T-helper 2 cell treated with Interferon-gamma antibody and Interleukin-4, amounts not matched to agents 100 ng/mL and 5 ng/mL, for 36 hours (primary cell): ENCODE data around the gene THRB. TPM values are rescaled to one million over a fixed set of nuclear protein-coding genes. Genes with fewer than 3 reads are reported as not detected.

Experiments
- intact Hi-C: fragments of 100-400 bp; cut with micrococcal nuclease; formaldehyde crosslinking; loops from one replicate; pipeline ENCODE4 v1.15.1; 2023
- total RNA-seq: library from RNA; stranded (reverse); gene quantifications from 2 replicates; pipeline ENCODE4 v1.2.3, GENCODE V29; 2022

THRB gene
- total RNA-seq, 1 donor from 2014 or later: not detected

- intact Hi-C loops: no loop called here
Measured at GRCh38 chr3:24315971-24316370, 178.7 kb downstream of the THRB start.

GRCh38 chr3:24315356-24315755 lies 179.3 kb downstream of the THRB start:
- intact Hi-C loops: no loop called here

DNA sequence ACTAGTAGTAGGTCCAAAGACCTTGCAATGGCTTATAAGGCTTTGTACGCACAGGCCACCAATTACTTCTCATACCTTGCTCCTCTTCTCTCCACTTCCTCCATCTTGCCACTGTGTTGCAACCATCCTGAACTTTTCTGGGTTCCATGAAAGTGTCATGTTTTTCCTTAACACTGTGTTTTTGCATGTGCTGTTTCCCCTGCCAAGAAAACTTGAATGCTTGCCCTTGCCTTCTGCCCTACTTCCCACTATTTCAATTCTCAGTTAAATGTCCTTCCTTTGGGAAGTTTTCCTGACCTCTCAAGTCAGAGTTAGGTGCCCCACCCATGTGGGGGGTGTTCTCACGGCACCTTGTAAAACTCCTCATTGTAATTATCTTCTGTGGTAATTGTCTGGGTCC lies 182.8 kb downstream of the THRB start:
- intact Hi-C loops: no loop called here

DNA sequence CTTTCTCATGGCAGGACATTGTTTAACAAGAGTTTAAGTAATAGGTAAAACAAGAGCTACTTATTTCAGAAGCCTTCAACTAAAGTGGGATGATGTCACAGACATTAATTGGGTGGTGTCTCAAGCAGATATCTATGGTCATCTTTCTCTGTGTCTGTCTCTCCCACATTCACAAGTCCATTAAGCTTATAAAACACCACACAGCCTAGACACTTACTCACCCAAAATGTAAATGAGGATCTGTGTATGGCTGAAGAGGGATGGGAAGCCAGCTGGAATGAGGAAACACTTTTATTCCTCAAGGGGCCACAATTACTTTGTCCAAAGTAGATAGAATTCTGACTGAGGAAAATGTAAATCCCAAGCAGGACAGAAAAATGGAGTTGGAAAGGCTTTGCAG lies 183.8 kb downstream of the THRB start:
- intact Hi-C loops: no loop called here

DNA sequence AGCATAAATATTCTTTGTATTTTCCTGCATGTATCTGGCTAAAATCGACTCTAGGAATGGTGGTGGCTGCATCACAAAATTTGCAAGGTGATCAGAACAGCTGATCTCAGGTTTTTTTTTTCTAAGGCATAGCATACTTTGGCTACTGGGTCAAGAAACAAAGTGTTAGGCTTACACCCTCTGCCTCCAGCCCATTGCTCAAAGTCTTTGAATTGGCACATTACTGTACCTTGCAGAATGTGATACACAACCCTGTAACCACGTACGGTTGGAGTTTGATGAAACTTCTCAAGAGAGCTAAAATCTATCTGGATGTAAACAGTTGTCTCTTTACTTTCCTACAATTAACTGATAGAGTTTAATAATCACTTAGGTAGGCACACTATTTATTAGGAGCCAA lies 188.1 kb downstream of the THRB start:
- intact Hi-C loops: no loop called here

- intact Hi-C loops: no loop called here
Measured at GRCh38 chr3:24305795-24306467, 188.7 kb downstream of the THRB start.

DNA sequence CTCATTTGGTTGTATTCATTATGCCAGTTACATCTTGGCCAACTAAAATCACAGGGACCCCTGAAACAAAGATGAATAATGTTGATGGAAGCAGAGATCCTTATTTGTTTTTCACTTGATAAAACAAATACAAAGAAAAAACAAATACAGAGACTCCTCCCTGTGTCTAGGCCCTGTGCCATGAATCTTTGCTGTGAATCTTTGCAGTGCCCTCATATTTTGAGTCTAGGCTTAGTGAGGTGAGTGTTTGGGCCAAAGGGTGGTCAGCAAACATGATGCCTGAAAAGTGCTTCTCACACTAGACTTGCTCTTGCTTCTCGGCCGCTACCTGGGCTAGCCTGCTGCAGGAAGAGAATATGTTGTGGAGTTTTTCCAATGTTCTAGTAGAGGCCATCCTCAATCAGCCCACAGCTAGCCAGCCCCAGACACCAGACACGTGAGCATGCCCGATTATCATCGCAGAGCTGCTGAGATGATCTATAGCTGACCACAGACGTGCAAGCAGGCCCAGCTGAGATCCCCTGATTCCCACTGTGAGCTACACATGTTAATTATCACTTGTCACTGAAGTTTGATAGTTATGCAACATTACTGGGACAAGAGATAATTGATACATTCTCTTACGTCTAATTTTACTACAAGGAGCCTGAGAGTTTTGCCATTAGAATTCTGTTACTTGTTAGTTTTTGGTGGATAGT lies 191.4 kb downstream of the THRB start:
- intact Hi-C loops: no loop called here

- intact Hi-C loops: no loop called here
Measured at GRCh38 chr3:24302396-24302795, 192.3 kb downstream of the THRB start.

DNA sequence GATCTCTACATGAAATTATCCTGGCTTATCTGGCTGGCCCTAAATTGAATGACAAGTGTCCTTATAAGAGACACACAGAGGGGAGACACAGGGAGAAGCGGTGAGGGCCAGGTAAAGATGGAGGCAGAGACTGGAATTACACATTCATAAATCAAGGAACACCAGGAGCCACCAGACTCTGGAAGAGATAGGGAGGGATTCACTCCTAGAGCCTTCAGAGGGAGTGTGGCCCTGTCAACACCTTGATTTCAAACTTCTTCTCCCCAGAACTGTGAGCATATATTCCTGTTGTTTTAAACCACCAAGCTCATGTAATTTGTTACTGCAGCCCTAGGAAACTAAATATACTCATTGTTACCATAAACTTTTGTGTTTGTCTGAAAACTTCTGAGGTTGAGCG lies 193.7 kb downstream of the THRB start:
- intact Hi-C loops: no loop called here

DNA sequence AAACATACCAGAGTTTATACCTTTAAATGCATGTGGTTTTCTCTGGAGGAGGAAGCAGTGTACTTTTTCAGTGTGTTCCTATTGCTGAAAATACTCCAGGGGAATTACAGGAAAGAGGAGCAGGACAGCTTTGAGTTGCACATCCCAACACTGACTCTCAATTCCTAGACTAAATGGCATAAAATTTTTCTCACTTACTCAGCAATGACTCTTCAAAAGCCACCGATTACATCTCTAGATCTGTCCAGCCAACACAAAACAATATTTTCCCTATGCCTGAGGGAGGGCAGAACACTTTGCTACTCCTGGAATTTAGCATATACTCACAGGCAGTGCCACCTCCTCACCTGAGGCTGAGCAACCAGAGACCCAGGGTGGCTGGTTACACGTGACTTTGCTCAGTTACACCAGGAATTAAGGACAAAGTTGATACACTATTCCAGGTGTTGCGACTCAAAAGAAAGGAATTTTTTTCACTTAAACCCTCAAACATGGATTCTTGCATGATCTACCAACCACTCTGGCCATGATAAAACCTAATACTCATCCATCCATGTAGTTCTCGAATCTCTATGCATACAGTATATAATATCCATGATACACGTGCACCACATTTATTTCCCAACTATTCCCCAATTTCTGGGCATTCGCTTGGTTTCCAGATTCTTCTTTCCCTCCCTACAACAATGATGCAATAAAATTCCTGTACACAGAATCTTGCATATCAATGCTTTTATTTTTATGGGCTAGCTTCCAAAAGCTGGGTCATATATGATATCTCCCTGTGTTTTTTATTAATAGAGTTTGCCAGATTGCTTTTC lies 194.6 kb downstream of the THRB start:
- intact Hi-C loops: no loop called here

DNA sequence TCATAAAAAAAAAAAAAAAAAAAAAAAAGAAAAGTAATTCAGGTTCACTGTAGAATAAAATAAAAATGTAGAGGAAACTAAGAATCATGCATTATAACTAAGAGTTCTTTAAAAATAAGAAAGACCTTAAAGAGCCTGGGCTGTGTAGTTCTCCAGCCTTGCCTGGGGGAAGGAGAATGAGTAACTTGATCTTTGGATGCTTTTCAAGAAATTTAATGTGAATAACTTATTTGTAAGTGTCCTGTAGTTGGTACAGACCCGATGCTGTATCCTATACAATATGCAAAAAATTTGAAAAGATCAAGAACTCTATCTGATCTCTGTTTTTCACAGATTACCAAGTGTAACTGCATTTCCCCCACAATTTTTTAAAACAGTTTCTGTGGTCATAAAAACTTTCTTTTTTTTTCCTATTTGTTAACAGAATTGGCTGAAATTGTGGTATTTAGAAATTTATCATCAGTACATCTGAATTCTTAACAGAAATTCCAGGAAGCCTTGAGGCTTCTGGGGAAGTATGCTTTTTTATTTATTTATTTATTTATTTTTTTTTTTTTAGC lies 195.3 kb downstream of the THRB start:
- intact Hi-C loops: no loop called here

GRCh38 chr3:24296441-24297205 lies 198.0 kb downstream of the THRB start:
- intact Hi-C loops: no loop called here

GRCh38 chr3:24294150-24294549 lies 200.5 kb downstream of the THRB start:
- intact Hi-C loops: no loop called here

DNA sequence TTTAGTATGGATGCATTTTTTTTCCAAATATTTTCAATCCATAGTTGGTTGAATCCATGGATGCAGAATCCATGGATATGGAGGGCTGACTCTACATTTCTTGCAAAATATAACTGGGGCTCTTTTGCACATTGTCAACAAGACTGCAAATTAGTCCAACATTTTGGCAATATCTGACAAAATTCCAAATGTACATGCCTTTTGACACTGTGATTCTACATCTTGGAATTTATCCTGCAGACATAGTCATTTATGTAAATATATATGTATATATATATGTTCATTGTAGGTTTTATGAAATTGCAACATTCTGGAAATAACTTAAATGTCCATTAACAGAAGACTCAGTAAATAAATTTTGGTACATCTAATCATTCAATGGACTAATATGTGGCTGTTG lies 203.0 kb downstream of the THRB start:
- intact Hi-C loops: no loop called here

DNA sequence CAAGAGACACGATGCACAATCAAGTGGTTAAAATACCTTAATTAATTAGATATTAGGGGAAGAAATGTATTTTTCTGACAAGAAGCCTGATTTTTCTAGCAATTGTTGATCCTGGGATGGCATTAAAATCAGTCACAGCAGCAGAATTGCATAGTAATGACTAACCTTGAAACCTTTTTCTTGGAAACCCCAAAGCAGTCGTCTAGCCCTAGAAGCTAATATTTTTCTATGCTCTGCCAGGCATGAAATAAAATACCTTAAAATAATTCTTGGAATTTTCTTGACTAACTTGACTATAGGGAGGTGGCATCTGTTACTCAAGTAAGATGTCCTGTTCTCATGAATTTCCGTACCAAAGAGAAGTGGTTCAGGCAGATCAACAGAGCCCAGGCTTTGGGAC lies 204.1 kb downstream of the THRB start:
- intact Hi-C loops: no loop called here

DNA sequence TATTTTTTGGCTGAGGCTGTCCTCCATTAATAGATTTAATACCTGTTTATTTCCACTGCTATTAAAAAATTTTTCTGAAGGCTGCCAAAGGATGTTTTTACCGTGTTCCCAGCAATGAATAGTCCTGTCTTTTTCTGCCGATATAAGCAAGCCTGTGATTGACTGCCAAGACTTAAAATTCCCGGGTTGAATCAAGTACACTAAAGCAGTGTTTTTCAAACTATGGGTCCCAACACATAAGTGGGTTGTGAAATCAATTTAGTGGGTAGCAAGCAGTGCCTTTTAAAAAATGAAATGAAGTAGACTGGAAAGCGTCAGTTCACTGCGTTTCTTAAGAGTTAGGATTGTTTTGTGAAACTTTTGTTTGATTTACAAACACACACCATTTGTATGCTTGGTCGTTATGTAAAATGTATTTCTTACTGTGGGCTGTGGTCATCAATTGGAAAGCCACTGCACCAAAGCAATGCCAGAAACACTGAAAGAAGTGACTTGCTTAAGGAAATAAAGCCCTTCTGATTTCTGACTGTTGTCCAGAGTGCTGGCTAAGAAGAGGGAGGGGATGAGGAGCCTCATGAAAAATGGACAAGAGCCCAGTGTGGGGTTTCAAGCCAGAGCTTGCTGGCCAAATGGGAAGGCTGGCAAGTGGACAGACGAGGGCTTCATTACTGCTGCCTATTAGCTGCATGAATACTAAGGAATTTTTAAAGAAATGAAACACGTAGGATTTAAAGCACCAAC lies 206.0 kb downstream of the THRB start:
- intact Hi-C loops: no loop called here

- intact Hi-C loops: no loop called here
Measured at GRCh38 chr3:24287755-24288450, 206.7 kb downstream of the THRB start.

- intact Hi-C loops: no loop called here
Measured at GRCh38 chr3:24286405-24286804, 208.2 kb downstream of the THRB start.

- intact Hi-C loops: no loop called here
Measured at GRCh38 chr3:24278543-24278942, 216.1 kb downstream of the THRB start.

DNA sequence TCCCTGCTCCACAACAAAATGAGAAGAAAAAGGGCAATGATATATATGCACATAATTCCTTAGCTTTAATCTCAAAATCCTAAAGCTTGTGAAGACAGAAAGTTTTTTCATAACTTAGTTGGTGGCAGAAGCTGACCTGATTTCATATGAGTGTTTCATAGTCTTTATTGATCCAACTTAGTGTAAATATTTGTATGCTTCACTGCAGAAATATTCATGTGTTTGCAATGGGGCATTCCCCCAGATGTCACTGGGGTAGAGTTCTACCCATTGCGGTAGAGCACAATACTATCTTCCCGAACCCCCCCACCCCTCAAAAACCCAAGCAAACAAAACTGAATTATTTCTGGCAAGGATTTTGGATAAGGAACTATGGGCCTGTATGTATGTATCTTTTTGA lies 221.2 kb downstream of the THRB start:
- intact Hi-C loops: no loop called here
